Thyroid gland (tissue), 4 donors: ENCODE data around the gene LGALS4.

Source experiments
- POLR2A ChIP-seq, 2 donors: fragments of 450-650 bp; IDR thresholded peaks; one replicate each; pipeline ENCODE4 v1.6.1; 2017; ENCODE audit warnings: antibody characterized with exemption in 2 of 2, mild to moderate bottlenecking in 2 of 2, moderate library complexity in 1 of 2
- TF ChIP-seq, protein P1 (sequence below), 6 experiments: fragments of 200-600 bp in 3 of 6; fragments of 450-650 bp in 3 of 6; sonication (generic) in 3 of 6; IDR thresholded peaks; one replicate each; pipeline ENCODE4 v1.5.1; 2016 to 2019; ENCODE audit warnings: antibody characterized with exemption in 6 of 6, mild to moderate bottlenecking in 2 of 6, inconsistent platforms in 1 of 6, moderate library complexity in 1 of 6

DNA sequence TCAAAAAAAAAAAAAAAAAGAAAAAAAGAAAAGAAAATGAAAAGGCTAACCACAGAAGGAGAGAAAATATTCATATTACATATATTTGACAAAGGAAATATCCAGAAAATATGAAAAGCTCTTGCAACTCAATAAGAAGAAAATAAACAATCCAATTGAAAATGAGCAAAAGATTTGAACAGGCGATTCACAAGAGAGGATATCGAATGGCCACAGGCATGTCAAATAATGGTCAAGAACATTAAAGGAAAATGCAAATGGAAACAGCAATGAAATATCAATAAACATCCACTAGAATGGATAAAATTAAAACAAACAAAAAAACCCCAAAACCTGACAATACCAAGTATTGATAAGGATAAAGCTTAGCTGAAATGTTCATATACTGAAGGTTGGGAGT, 47.5 kb downstream of the LGALS4 start:
- TF ChIP-seq, protein P1, sequence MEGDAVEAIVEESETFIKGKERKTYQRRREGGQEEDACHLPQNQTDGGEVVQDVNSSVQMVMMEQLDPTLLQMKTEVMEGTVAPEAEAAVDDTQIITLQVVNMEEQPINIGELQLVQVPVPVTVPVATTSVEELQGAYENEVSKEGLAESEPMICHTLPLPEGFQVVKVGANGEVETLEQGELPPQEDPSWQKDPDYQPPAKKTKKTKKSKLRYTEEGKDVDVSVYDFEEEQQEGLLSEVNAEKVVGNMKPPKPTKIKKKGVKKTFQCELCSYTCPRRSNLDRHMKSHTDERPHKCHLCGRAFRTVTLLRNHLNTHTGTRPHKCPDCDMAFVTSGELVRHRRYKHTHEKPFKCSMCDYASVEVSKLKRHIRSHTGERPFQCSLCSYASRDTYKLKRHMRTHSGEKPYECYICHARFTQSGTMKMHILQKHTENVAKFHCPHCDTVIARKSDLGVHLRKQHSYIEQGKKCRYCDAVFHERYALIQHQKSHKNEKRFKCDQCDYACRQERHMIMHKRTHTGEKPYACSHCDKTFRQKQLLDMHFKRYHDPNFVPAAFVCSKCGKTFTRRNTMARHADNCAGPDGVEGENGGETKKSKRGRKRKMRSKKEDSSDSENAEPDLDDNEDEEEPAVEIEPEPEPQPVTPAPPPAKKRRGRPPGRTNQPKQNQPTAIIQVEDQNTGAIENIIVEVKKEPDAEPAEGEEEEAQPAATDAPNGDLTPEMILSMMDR (IDR thresholded peaks at IDR 0.05): no peak
- no peak for TF ChIP-seq POLR2A (IDR thresholded peaks at IDR 0.05)
